Measurements from ENCODE around the gene PADI4. TPM values are rescaled to one million over a fixed set of nuclear protein-coding genes. Genes with fewer than 3 reads are reported as not detected.
A peak's percentile ranks its signal among the peaks of the same experiment; 100 is the strongest.

Gene PADI4
- total and polyA plus RNA-seq, 2 of the 4 experiments (the other 2 are of a cell fraction): not detected

DNA sequence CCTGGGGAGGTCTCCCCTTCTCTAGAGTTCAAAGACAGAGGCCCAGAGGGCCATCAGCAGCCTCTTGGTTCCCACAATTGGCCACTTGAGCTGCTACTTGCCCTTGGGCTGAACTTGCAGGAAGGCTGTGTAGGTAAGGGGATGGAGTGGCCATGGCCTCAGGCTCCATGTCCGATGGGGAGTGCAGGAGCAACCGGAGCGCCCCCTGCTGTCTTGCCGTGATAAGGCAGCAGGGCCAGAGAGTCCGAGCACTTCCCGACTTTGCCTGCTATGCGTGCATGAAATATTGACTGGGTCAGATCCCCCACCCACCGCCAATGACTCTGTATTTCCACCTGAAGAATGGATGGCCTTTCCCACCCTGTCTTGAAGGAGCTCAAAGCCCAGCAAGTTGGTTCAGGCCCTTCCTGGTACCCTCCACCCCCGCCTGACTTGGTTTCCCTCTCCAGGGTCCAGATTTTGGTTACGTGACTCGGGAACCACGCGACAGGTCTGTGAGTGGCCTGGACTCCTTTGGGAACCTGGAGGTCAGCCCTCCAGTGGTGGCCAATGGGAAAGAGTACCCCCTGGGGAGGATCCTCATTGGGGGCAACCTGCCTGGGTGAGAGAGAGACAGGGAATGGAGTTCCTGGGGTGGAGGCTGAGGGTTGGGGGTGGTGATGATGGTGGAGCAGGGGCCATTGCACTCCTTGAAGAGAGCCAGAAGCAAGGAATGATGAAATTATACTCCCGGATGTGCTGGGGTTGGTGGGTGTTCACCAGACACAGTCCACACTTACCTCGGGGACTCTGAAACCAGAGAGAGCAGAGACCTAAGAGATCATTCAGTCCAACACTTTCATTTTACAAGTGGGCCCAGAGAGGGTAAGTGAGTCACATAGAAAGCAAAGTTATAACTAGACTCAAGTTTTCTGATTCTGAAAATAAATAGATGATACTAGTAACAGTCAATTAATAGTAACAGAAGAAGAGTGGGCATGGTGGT lies 33.5 kb upstream of the PADI4 start:
- Histone ChIP-seq H2BK15ac (ENCODE audit: low read depth, low read length) (no peak overlapping the region), H2AFZ (replicated peaks; ENCODE audit: low read length, poor library complexity) (no peak overlapping the region), H3K56ac (ENCODE audit: extremely low read depth, insufficient read depth, low read length) (no peak overlapping the region), H3K9me3 (ENCODE audit: control insufficient read depth, insufficient read depth, low read length) (no peaks in the 10 kb centered on the region), H3K18ac (ENCODE audit: low read depth, low read length) (no peak overlapping the region), H3K4me1 (ENCODE audit: control insufficient read depth, insufficient read depth, low read length) (no peaks in the 10 kb centered on the region), H3K9ac (ENCODE audit: low read depth, low read length) (no peak overlapping the region), H3K4ac (ENCODE audit: low read depth, low read length) (no peak overlapping the region), H3K4me2 (ENCODE audit: low read depth, low read length) (no peak overlapping the region), H4K91ac (ENCODE audit: insufficient read depth, low read depth, low read length) (no peak overlapping the region), H2AK5ac (ENCODE audit: low read depth, low read length) (no peak overlapping the region), H3K79me1 (ENCODE audit: low read depth in 1 of 2, low read length in 2 of 2) (no peaks in the 10 kb centered on the region), H3K4me3 (ENCODE audit: insufficient read depth, low read depth, low read length) (no peak overlapping the region), H4K5ac (ENCODE audit: low read depth, low read length) (no peak overlapping the region), H2BK20ac (ENCODE audit: low read depth, low read length) (no peak overlapping the region), H2BK120ac (ENCODE audit: low read depth, low read length) (no peak overlapping the region), H4K20me1 (ENCODE audit: insufficient read depth, low read length) (no peaks in the 10 kb centered on the region), H2AK9ac (replicated peaks; ENCODE audit: low read depth, low read length, poor library complexity) (no peak overlapping the region), H3K9me1 (ENCODE audit: insufficient read depth, low read length) (no peaks in the 10 kb centered on the region), H3K14ac (replicated peaks; ENCODE audit: low read depth, low read length) (no peak overlapping the region), H3K36me3 (ENCODE audit: control insufficient read depth, insufficient read depth, low read length) (no peaks in the 10 kb centered on the region), H2BK5ac (ENCODE audit: low read depth, low read length, poor library complexity, severe bottlenecking) (no peak overlapping the region), H3K27ac (ENCODE audit: insufficient read depth, low read length) (no peak overlapping the region), H3K23ac (ENCODE audit: low read depth, low read length) (no peak overlapping the region), H3K27me3 (ENCODE audit: control insufficient read depth, insufficient read depth, low read length) (peaks cover 21% of the 10 kb centered on the region), H4K8ac (ENCODE audit: low read depth in 2 of 2, low read length in 2 of 2) (no peak overlapping the region)
- TF ChIP-seq, protein P1, sequence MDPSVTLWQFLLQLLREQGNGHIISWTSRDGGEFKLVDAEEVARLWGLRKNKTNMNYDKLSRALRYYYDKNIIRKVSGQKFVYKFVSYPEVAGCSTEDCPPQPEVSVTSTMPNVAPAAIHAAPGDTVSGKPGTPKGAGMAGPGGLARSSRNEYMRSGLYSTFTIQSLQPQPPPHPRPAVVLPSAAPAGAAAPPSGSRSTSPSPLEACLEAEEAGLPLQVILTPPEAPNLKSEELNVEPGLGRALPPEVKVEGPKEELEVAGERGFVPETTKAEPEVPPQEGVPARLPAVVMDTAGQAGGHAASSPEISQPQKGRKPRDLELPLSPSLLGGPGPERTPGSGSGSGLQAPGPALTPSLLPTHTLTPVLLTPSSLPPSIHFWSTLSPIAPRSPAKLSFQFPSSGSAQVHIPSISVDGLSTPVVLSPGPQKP (IDR thresholded peaks at IDR 0.05; ENCODE audit: borderline replicate concordance, low read depth, low read length): no peak
- TF ChIP-seq RAD21 (IDR thresholded peaks at IDR 0.05; ENCODE audit: low read length): peak; percentile 68
- no peak for TF ChIP-seq RCOR1 (IDR thresholded peaks at IDR 0.05; ENCODE audit: insufficient replicate concordance, low read length)
- TF ChIP-seq, protein P2, sequence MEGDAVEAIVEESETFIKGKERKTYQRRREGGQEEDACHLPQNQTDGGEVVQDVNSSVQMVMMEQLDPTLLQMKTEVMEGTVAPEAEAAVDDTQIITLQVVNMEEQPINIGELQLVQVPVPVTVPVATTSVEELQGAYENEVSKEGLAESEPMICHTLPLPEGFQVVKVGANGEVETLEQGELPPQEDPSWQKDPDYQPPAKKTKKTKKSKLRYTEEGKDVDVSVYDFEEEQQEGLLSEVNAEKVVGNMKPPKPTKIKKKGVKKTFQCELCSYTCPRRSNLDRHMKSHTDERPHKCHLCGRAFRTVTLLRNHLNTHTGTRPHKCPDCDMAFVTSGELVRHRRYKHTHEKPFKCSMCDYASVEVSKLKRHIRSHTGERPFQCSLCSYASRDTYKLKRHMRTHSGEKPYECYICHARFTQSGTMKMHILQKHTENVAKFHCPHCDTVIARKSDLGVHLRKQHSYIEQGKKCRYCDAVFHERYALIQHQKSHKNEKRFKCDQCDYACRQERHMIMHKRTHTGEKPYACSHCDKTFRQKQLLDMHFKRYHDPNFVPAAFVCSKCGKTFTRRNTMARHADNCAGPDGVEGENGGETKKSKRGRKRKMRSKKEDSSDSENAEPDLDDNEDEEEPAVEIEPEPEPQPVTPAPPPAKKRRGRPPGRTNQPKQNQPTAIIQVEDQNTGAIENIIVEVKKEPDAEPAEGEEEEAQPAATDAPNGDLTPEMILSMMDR (conservative IDR thresholded peaks at IDR 0.05; ENCODE audit: low read depth, low read length): peak; percentile 63
- peak; percentile 60 for TF ChIP-seq SMC3 (IDR thresholded peaks at IDR 0.05; ENCODE audit: low read depth, low read length)
- ChIA-PET POLR2A (ENCODE audit: unreplicated experiment) (no interaction called here), CTCF (interaction anchor here (0.6 to 1.3 kb wide), 2 partner anchors 10 to 146 kb away, joined by 3 read pairs; no protein-coding TSS in a partner anchor)
- DNase-seq: peak; percentile 29
- intact Hi-C loops (cut with micrococcal nuclease): loop anchor here (1.0 kb wide), 2 partner anchors 149 to 215 kb away; no protein-coding TSS in a partner anchor
- 28% methylated on average over 8 of the region's 15 CpGs; no CpG with 5 or more reads in 1 of the 2 experiments for WGBS, 2 experiments (ENCODE audit: extremely low coverage in 2 of 2, insufficient read length in 1 of 2)
- BruUV-seq (replicated peaks): no TSS peak
- ATAC-seq (ENCODE audit: low read depth): peak; percentile 85
- dilution Hi-C loops (cut with HindIII; ENCODE audit: low sequenced_read_pairs, unreplicated experiment): no loop called here
- in situ Hi-C loops (cut with MboI; ENCODE audit: low sequenced_read_pairs): no loop called here

Data from IMR-90 (cell line).